Measurements from ENCODE around the gene MTG2.

The MTG2 gene

GRCh38 chr20:62248890-62249560 lies 66.2 kb downstream of the MTG2 start:
- no peak for DNase-seq (ENCODE audit: low read depth)

GRCh38 chr20:62252342-62252966 lies 69.6 kb downstream of the MTG2 start:
- DNase-seq (ENCODE audit: low read depth), result no peak

Measured in stimulated activated CD4-positive, alpha-beta T cell treated with anti-CD3 and anti-CD28 coated beads, Interleukin-2, amount 100 ng/mL, for 4 hours (primary cell).